GM19397 (cell line): Measurements from ENCODE around the gene EHBP1L1.

Experiments
- ATAC-seq: cut with Tn5 transposase; IDR thresholded peaks from one replicate; pipeline ENCODE4 v1.9.1; 2021; ENCODE audit warnings: mild to moderate bottlenecking, moderate library complexity; ENCODE audit not compliant: unreplicated experiment

Gene EHBP1L1

GRCh38 chr11:65613091-65613928 lies 37.5 kb downstream of the EHBP1L1 start:
- ATAC-seq, result peak; percentile 0

DNA sequence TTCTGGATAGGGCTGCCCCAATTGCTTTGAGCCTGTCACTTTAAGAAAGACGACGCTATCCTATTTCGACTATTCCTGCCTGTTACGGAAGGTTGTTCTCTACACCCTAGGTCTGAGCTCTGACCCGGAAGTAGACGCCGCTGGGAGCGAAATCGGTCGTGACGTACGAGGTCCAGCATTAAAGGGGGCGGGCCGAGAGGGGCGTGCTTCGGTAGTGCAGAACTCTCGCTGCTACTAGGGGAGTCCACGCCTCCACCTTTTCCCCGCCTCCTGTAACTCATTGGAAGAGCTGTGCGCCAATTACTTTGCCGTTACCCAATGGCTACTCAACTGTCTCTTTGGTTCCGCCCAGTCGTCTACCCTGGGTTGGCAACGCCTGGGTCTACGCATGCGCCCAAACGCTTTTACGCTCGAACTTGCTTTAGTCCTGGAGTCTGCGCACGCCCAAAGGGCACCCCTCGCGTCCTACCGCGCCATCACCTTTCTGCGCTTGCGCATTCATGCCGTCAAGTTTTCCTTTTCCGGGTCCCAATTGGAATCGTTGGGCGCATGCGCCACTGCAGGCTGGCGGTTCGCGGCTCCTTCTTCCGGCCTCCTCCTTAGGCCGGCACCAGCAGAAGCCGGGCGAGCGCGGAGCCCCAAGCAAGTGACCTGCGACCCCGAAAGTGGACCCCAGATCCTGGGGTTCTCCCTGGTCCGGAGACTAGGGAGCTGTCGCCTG lies 39.5 kb downstream of the EHBP1L1 start, which contains the start of gene PCNX3:
TSS of gene PCNX3 (plus strand) at position 548 of the 721 bp plus-strand sequence. CDS start 536 bp downstream, outside the sequence.
- ATAC-seq, result peak; percentile 68

DNA sequence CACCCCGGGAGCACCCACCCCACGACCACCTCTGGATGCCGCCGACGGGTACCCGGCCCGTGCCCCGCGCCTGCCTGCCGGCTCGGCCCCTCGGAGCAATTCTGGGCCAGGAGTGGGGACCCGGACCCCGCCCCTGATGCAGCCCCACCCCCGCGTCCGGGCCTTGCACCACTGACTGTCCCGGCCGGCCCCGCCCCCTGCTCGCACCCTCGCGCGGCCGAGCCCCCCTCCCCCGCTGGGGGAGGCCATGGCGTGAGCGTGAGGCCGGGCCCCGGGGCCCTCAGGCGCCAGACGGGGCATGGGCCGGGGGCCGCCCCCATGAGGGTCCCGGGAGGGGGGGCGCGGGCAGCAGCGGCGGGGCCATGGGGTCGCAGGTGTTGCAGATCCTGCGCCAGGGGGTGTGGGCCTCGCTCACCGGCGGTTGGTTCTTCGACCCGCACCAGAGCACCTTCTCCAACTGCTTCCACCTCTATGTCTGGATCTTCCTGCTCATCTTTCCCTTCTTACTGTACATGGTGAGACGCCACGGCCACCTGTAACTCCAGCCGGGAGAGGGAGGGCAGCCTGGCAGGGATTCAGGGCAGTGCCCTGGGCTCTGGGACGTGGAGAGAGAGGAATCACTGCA lies 40.2 kb downstream of the EHBP1L1 start:
- peak; percentile 1 for ATAC-seq

DNA sequence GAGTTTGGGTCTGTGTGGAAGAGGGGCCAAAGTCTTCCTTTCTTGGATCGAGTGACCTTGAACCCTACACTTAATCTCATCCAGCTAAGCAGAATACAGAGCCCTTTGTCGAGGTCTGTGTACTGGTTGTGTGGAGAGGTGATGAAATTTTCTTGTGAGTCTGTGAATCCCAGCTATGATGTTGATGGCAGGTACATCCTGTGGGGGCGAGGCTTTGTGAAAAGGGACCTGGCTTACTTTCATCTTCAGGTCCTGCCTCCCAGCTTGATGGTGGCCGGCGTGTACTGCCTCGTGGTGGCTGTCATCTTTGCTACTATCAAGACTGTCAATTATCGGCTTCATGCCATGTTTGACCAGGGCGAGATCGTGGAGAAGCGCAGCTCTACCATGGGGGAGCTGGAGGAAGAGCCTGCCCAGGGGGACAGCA lies 40.7 kb downstream of the EHBP1L1 start:
- no peak for ATAC-seq

DNA sequence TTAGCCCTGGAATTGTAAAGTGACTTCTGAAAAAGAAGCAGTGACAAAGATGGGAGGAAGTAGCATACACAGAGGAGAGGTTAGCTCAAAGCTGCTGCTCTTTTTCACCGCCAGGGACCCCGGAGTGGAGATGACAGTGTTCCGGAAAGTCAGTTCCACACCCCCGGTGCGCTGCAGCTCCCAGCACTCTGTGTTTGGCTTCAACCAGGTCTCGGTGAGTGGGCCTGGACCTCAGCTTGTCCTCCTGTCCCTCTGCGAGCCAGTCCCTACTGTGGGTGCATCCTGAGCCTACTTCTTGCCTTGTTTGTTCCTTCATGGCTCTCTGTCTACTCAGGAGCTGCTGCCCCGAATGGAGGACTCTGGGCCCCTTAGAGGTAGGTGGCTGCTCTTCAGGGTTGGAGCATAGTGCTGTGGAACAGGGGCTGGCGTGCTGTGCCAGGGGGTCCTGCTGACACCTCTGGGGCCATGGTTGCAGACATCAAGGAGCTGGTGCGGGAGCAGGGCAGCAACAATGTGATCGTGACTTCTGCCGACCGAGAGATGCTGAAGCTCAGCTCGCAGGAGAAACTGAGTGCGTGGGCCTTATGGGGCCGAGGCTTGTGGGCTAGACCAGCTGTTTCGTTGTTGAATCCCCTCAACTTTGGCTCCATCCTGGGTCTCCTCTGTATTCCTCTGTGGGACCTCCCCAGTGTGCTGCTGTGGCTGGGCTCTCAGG lies 41.4 kb downstream of the EHBP1L1 start:
- ATAC-seq, result no peak

DNA sequence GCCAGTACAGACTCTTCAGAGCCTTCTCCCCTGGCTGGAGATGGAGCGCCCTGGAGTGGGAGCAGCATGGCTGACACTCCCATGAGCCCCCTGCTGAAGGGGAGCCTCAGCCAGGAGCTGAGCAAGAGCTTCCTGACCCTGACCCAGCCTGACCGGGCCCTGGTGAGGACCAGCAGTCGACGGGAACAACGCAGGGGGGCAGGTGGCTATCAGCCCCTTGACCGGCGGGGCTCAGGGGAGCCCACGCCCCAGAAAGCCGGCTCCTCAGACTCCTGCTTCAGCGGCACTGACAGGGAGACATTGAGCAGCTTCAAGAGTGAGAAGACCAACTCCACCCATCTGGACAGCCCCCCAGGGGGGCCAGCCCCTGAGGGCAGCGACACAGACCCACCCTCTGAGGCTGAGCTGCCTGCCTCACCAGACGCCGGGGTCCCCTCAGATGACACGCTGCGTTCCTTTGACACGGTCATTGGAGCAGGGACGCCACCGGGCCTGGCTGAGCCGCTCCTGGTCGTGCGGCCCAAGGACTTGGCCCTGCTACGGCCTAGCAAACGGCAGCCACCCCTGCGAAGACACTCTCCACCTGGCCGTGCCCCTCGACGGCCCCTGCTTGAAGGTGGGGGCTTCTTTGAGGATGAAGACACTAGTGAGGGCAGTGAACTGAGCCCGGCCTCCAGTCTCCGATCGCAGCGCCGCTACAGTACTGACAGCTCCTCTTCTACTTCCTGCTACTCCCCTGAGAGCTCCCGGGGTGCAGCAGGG lies 42.3 kb downstream of the EHBP1L1 start:
- no peak for ATAC-seq

- no peak for ATAC-seq
These were observed 42.9 kb downstream of the EHBP1L1 start for GRCh38 chr11:65618763-65619162.

DNA sequence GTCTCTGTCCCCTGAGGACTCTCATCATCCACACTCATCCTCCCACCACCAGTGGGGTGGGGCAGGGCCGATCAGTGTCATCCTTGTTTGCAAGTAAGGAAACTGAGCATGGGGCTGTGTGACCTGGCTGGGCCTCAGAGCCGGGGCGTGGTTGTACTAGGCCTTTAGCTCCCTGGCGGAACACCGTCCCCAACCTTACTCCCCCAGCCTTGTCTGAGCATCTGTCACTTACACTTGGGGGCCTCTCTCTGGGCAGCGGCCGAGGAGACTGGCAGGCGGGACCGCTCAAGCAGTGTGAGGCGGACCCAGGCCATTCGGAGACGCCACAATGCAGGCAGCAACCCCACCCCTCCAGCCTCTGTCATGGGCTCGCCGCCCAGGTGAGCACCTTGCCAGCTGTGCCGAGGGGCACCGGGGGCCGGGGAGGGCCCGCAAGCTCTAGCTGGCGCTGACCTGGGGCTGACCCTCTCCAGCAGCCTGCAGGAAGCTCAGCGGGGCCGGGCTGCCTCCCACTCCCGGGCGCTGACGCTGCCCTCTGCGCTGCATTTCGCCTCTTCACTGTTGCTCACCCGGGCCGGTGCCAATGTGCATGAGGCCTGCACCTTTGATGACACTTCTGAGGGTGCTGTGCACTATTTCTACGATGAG lies 43.6 kb downstream of the EHBP1L1 start:
- no peak for ATAC-seq

DNA sequence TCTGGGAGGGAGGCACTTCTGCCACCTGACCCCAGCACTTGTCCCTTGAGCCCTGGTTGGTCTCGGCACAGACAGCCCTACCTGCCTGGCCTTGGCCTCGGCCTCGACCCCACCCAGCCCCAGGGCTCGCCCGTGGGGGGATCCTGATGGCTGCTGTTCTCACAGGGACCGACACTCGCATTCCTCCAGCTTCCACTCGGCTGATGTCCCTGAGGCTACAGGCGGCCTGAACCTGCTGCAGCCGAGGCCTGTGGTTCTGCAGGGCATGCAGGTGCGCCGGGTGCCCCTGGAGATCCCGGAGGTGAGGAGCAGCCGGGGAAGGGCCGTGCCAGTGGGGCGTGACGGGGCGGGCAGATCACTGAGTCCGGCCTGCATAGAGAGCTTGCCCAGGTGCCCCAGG lies 44.8 kb downstream of the EHBP1L1 start:
- no peak for ATAC-seq

DNA sequence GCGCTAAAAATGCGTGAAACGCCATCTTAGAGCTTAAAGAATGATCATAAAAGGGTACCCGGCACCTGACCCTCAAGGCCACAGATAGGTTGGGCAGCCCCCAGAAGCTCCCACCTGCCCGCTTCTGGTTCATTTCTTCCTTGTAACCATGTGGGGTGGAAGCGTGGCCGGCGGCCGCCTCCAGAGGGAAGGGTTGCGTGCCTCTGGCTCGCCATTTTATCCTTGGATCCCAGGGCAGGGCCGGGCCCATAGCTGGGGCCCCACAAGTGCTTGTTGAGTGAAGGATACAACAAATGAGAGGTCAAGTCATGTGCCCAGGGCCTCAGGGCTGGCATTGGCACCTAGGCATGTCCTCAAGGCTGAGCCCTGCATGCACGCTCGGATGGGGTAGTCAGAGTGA lies 45.6 kb downstream of the EHBP1L1 start:
- ATAC-seq, result no peak

- ATAC-seq, result no peak
These were observed 46.2 kb downstream of the EHBP1L1 start for GRCh38 chr11:65622011-65622410.

- no peak for ATAC-seq
These were observed 47.3 kb downstream of the EHBP1L1 start for GRCh38 chr11:65623177-65623576.

DNA sequence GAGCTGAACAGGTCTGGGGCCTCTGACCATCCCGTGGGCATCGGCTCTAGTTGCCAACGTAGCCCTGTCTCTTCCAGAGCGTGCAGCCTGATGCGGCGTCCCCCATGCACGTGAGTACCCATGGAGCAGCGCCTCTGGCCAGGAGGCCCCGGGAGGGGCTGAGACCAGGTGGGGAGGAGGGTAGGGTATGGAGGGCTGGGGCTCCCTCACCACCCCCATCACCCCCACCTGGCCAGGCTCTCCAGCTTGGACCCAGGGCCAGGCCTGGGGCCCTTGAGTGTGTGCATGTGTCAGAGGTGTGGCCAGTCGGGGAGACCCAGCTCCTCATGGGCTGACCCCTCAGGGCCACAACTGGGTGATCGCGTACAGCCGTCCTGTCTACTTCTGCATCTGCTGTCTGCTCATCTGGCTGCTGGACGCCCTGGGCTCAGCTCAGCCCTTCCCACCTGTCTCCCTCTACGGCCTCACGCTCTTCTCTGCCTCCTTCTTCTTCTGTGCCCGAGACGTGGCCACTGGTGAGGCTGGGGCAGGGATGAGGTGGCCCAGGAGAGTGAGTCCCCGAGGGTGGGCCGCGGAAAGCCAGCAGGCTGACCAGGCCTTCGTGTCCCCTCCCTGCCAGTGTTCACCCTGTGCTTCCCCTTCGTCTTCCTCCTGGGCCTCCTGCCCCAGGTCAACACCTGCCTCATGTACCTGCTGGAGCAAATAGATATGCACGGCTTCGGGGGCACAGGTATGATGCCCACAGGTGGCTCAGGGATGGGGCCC lies 48.2 kb downstream of the EHBP1L1 start:
- no peak for ATAC-seq

GRCh38 chr11:65624931-65625627 lies 49.2 kb downstream of the EHBP1L1 start:
- no peak for ATAC-seq

GRCh38 chr11:65625628-65626342 lies 49.9 kb downstream of the EHBP1L1 start:
- ATAC-seq, result no peak

GRCh38 chr11:65627202-65627601 lies 51.3 kb downstream of the EHBP1L1 start:
- no peak for ATAC-seq

GRCh38 chr11:65629579-65629978 lies 53.7 kb downstream of the EHBP1L1 start:
- ATAC-seq, result no peak

GRCh38 chr11:65630215-65630614 lies 54.4 kb downstream of the EHBP1L1 start:
- ATAC-seq, result no peak
